ENCODE measurements around the gene HINFP.
"Not testable (repeated sequence)": the region's sequence is repeated elsewhere in the genome, so short reads cannot be mapped to it uniquely, and the experiment has no call there.

HINFP gene

GRCh38 chr11:119180729-119181676, 59.6 kb downstream of the HINFP start:
- WGBS, result 84% methylated on average over 6 of the region's 6 CpGs
- no peak overlapping the region for H3K4me2 ChIP-seq (ENCODE audit: low read length, poor library complexity, severe bottlenecking)

DNA sequence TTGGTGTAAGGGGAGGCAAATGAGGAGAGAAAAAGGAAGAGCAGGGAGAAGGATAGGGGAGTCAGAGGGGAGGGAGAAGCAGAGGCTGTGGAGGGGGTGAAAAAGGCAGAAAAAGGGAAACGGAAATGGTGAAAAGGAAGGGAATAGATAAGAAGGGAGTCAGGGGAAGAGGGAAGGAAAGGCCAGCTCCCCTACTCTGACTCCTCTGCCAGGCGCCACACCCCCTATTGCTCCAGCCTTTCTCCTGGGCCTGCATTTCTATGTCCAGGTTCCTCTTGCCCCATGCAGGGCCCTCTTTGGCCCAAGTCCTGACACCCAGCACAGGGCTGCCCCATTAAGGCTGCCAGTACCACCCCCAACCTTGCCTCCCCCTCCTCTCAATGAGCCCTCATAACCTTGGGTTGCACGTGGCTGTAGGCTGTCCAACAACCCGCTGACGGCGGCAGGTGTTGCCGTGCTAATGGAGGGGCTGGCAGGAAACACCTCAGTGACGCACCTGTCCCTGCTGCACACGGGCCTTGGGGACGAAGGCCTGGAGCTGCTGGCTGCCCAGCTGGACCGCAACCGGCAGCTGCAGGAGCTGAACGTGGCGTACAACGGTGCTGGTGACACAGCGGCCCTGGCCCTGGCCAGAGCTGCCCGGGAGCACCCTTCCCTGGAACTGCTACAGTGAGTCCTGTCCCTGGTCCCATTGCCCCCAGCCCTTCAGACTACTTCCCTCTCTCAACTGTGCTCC, 60.5 kb downstream of the HINFP start:
- H3K4ac ChIP-seq (ENCODE audit: low read depth in 1 of 2, low read length in 2 of 2), result no peak overlapping the region
- H2BK120ac ChIP-seq (ENCODE audit: low read depth, low read length), result no peak overlapping the region
- no peak overlapping the region for H3K27ac ChIP-seq (ENCODE audit: low read length, poor library complexity, severe bottlenecking)
- peak overlapping the region; percentile 67 for H4K91ac ChIP-seq (ENCODE audit: low read length)
- peaks cover 2% of the 10 kb centered on the region for H3K79me1 ChIP-seq (replicated peaks; ENCODE audit: low read length, poor library complexity, severe bottlenecking)
- H2AFZ ChIP-seq (ENCODE audit: low read depth, low read length), result no peak overlapping the region
- no peak overlapping the region for H3K23ac ChIP-seq (ENCODE audit: low read length in 2 of 2)
- H3K9ac ChIP-seq (ENCODE audit: low read length), result no peak overlapping the region
- H4K8ac ChIP-seq (ENCODE audit: low read length), result no peak overlapping the region
- peaks cover 37% of the 10 kb centered on the region in 2 experiments for H3K36me3 ChIP-seq (ENCODE audit: control insufficient read depth in 1 of 2, insufficient read depth in 2 of 2, low read depth in 1 of 2, low read length in 2 of 2)
- H3K4me2 ChIP-seq (ENCODE audit: low read length, poor library complexity, severe bottlenecking), result no peak overlapping the region
- peaks cover 11 to 16% of the 10 kb centered on the region in 2 experiments for H3K27me3 ChIP-seq (ENCODE audit: control insufficient read depth in 1 of 2, insufficient read depth in 1 of 2, low read length in 2 of 2)
- H3K4me1 ChIP-seq (ENCODE audit: control insufficient read depth, insufficient read depth, low read depth, low read length), result peaks cover 2% of the 10 kb centered on the region
- 89% methylated on average over 16 of the region's 17 CpGs for WGBS
- no peak overlapping the region for H2AK5ac ChIP-seq (ENCODE audit: low read length, severe bottlenecking)
- no peak overlapping the region for H2BK12ac ChIP-seq (ENCODE audit: low read length in 2 of 2)
- no peak overlapping the region for H2BK15ac ChIP-seq (ENCODE audit: low read depth, poor library complexity, severe bottlenecking)
- H3K14ac ChIP-seq (ENCODE audit: low read length in 2 of 2), result peak overlapping the region in 1 of 2 experiments; percentile 11
- H3K18ac ChIP-seq (ENCODE audit: low read depth in 1 of 2, low read length in 2 of 2), result no peak overlapping the region
- no peak overlapping the region for H3K4me3 ChIP-seq (ENCODE audit: insufficient read depth in 1 of 2, low read depth in 1 of 2, low read length in 2 of 2)
- no peaks in the 10 kb centered on the region for H3K9me3 ChIP-seq (ENCODE audit: control insufficient read depth, low read length)
- H2BK5ac ChIP-seq (ENCODE audit: low read depth, low read length, poor library complexity, severe bottlenecking), result no peak overlapping the region
- DNase-seq, result no peak

More at GRCh38 chr11:119180729-119181676, 59.6 kb downstream of the HINFP start:
- H2BK5ac ChIP-seq (ENCODE audit: low read depth, low read length, poor library complexity, severe bottlenecking), result no peak overlapping the region
- no peak overlapping the region for H2BK15ac ChIP-seq (ENCODE audit: low read depth, poor library complexity, severe bottlenecking)
- DNase-seq, result no peak
- peaks cover 2% of the 10 kb centered on the region for H3K4me1 ChIP-seq (ENCODE audit: control insufficient read depth, insufficient read depth, low read depth, low read length)
- no peak overlapping the region for H2AK5ac ChIP-seq (ENCODE audit: low read length, severe bottlenecking)
- no peak overlapping the region for H3K14ac ChIP-seq (ENCODE audit: low read length in 2 of 2)
- no peak overlapping the region for H3K18ac ChIP-seq (ENCODE audit: low read depth in 1 of 2, low read length in 2 of 2)
- H3K79me1 ChIP-seq (replicated peaks; ENCODE audit: low read length, poor library complexity, severe bottlenecking), result peaks cover 2% of the 10 kb centered on the region
- no peak overlapping the region for H3K4me3 ChIP-seq (ENCODE audit: insufficient read depth in 1 of 2, low read depth in 1 of 2, low read length in 2 of 2)
- no peak overlapping the region for H4K91ac ChIP-seq (ENCODE audit: low read length)
- peaks cover 37% of the 10 kb centered on the region in 2 experiments for H3K36me3 ChIP-seq (ENCODE audit: control insufficient read depth in 1 of 2, insufficient read depth in 2 of 2, low read depth in 1 of 2, low read length in 2 of 2)
- no peak overlapping the region for H3K4ac ChIP-seq (ENCODE audit: low read depth in 1 of 2, low read length in 2 of 2)
- no peak overlapping the region for H2BK12ac ChIP-seq (ENCODE audit: low read length in 2 of 2)
- H4K8ac ChIP-seq (ENCODE audit: low read length), result no peak overlapping the region
- no peak overlapping the region for H3K27ac ChIP-seq (ENCODE audit: low read length, poor library complexity, severe bottlenecking)
- H3K9ac ChIP-seq (ENCODE audit: low read length), result no peak overlapping the region
- H2AFZ ChIP-seq (ENCODE audit: low read depth, low read length), result no peak overlapping the region
- H2BK120ac ChIP-seq (ENCODE audit: low read depth, low read length), result no peak overlapping the region
- H3K9me3 ChIP-seq (ENCODE audit: control insufficient read depth, low read length), result no peaks in the 10 kb centered on the region
- H3K27me3 ChIP-seq (ENCODE audit: control insufficient read depth in 1 of 2, insufficient read depth in 1 of 2, low read length in 2 of 2), result peaks cover 5 to 8% of the 10 kb centered on the region in 2 experiments
- no peak overlapping the region for H3K23ac ChIP-seq (ENCODE audit: low read length in 2 of 2)

DNA sequence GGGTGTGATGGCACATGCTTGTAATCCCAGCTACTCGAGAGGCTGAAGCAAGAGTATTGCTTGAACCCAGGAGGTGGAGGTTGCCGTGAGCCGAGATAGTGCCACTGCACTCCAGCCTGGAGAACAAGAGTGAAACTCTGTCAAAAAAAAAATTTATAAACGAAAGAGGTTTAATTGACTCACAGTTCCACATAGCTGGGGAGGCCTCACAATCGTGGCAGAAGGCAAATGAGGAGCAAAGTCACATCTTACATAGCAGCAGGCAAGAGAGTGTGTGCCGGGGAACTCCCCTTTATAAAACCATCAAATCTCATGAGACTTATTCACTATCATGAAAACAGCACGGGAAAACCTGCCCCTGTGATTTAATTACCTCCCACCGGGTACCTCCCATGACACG, 63.0 kb downstream of the HINFP start:
- not testable (repeated sequence) for H3K9me3 ChIP-seq (ENCODE audit: control insufficient read depth, low read length); H2AK5ac ChIP-seq (ENCODE audit: low read length, severe bottlenecking); H3K4me3 ChIP-seq (ENCODE audit: insufficient read depth in 1 of 2, low read depth in 1 of 2, low read length in 2 of 2); H3K14ac ChIP-seq (ENCODE audit: low read length in 2 of 2); H3K9ac ChIP-seq (ENCODE audit: low read length); H2BK15ac ChIP-seq (ENCODE audit: low read depth, poor library complexity, severe bottlenecking); H3K4me1 ChIP-seq (ENCODE audit: control insufficient read depth, insufficient read depth, low read depth, low read length); DNase-seq; H3K27ac ChIP-seq (ENCODE audit: low read length, poor library complexity, severe bottlenecking); H2BK12ac ChIP-seq (ENCODE audit: low read length in 2 of 2); H2BK5ac ChIP-seq (ENCODE audit: low read depth, low read length, poor library complexity, severe bottlenecking); H2AFZ ChIP-seq (ENCODE audit: low read depth, low read length); H3K23ac ChIP-seq (ENCODE audit: low read length in 2 of 2); H3K18ac ChIP-seq (ENCODE audit: low read depth in 1 of 2, low read length in 2 of 2); H4K91ac ChIP-seq (ENCODE audit: low read length); H3K4ac ChIP-seq (ENCODE audit: low read depth in 1 of 2, low read length in 2 of 2); H3K4me2 ChIP-seq (ENCODE audit: low read length, poor library complexity, severe bottlenecking); H3K79me1 ChIP-seq (replicated peaks; ENCODE audit: low read length, poor library complexity, severe bottlenecking); H4K8ac ChIP-seq (ENCODE audit: low read length); H2BK120ac ChIP-seq (ENCODE audit: low read depth, low read length)
- peaks cover 29 to 35% of the 10 kb centered on the region in 2 experiments for H3K36me3 ChIP-seq (ENCODE audit: control insufficient read depth in 1 of 2, insufficient read depth in 2 of 2, low read depth in 1 of 2, low read length in 2 of 2)
- peaks cover 11 to 36% of the 10 kb centered on the region in 2 experiments for H3K27me3 ChIP-seq (ENCODE audit: control insufficient read depth in 1 of 2, insufficient read depth in 1 of 2, low read length in 2 of 2)
- WGBS, result 84% methylated on average over 9 of the region's 9 CpGs

Data from mesenchymal stem cell (in vitro differentiated cells and primary cell).